Endothelial cell of umbilical vein (primary cell): ENCODE results near the gene ITSN1. TPM values are rescaled to one million over a fixed set of nuclear protein-coding genes. Genes with fewer than 3 reads are reported as not detected.

Experiments used
- BruUV-seq: library from RNA; stranded (reverse); fragments of 400-500 nt; replicated peaks from 2 replicates; lab custom pipeline; 2021; lab: Mats Ljungman, UMichigan
- CTCF ChIA-PET: fragments of 300-600, 350-600 bp; sonication (Branson Sonifier 250); formaldehyde crosslinking; loops from one replicate; lab custom pipeline; 2021; ENCODE audit warnings: antibody characterized with exemption, inconsistent platforms; lab: Charles Lee
- POLR2A ChIA-PET: fragments of 300-600, 350-600 bp; sonication (Branson Sonifier 250); formaldehyde crosslinking; loops from one replicate; lab custom pipeline; 2021; ENCODE audit warnings: antibody characterized with exemption, inconsistent platforms; lab: Charles Lee
- DNase-seq: peaks from one replicate; pipeline ENCODE4 v3.0.0-alpha.2; 2011; ENCODE audit warnings: low read depth, low spot score
- FAIRE-seq: peaks from 2 replicates; lab custom pipeline; 2011; peaks lifted over from hg19 to GRCh38; lab: Jason Lieb, UNC
- H2AFZ ChIP-seq: 2 replicates; pipeline ENCODE4 v1.6.0; 2012; ENCODE audit warnings: low read depth, low read length, control low read depth, inconsistent platforms
- H3K27ac ChIP-seq: 2 replicates; pipeline ENCODE4 v1.5.1; 2011; ENCODE audit warnings: low read depth, mild to moderate bottlenecking, control low read depth, low read length, moderate library complexity; ENCODE audit not compliant: insufficient read depth
- H3K27me3 ChIP-seq, 2 experiments: 2 replicates each; pipeline versions ENCODE4 v1.6.0 to v1.6.1; 2011; ENCODE audit warnings: low read length in 2 of 2, mixed read lengths in 1 of 2; ENCODE audit not compliant: control insufficient read depth in 2 of 2, insufficient read depth in 2 of 2
- H3K36me3 ChIP-seq, 2 experiments: 2 replicates in 1 of 2; 3 replicates in 1 of 2; pipeline ENCODE4 v1.5.1; 2011; ENCODE audit warnings: low read length in 2 of 2, mild to moderate bottlenecking in 1 of 2, moderate library complexity in 1 of 2; ENCODE audit not compliant: control insufficient read depth in 2 of 2, insufficient read depth in 2 of 2; ENCODE audit errors: extremely low read depth in 1 of 2
- H3K4me1 ChIP-seq: 3 replicates; pipeline ENCODE4 v1.5.1; 2011; ENCODE audit warnings: mild to moderate bottlenecking, low read length; ENCODE audit not compliant: control insufficient read depth, insufficient read depth; ENCODE audit errors: extremely low read depth
- H3K4me2 ChIP-seq: 2 replicates; pipeline ENCODE4 v1.6.1; 2011; ENCODE audit warnings: low read length, control low read depth, mixed read lengths; ENCODE audit not compliant: insufficient read depth
- H3K4me3 ChIP-seq, 3 experiments: fragments of 200-600 bp in 1 of 3; sonication (generic), shearing (Covaris generic) in 1 of 3; replicated peaks in 1 of 3; 2 replicates each; pipeline ENCODE4 v1.5.1; 2011 to 2016; ENCODE audit warnings: control low read depth in 3 of 3, low read length in 3 of 3, mild to moderate bottlenecking in 2 of 3, inconsistent platforms in 1 of 3, low read depth in 1 of 3, moderate library complexity in 1 of 3; ENCODE audit not compliant: insufficient read depth in 1 of 3
- H3K79me2 ChIP-seq: 2 replicates; pipeline ENCODE4 v1.6.0; 2012; ENCODE audit warnings: low read length, inconsistent platforms; ENCODE audit not compliant: control insufficient read depth, insufficient read depth
- H3K9ac ChIP-seq: replicated peaks from 2 replicates; pipeline ENCODE3; 2011; ENCODE audit warnings: low read length, control low read depth; ENCODE audit not compliant: insufficient read depth; ENCODE audit errors: extremely low read depth
- H3K9me1 ChIP-seq: replicated peaks from 3 replicates; pipeline ENCODE4 v1.6.0; 2011; ENCODE audit warnings: mild to moderate bottlenecking, low read length; ENCODE audit not compliant: control insufficient read depth, insufficient read depth; ENCODE audit errors: extremely low read depth
- H3K9me3 ChIP-seq: replicated peaks from 2 replicates; pipeline ENCODE4 v1.5.1; 2012; ENCODE audit warnings: low read length, inconsistent platforms; ENCODE audit not compliant: control insufficient read depth, insufficient read depth
- H4K20me1 ChIP-seq: replicated peaks from 2 replicates; pipeline ENCODE3; 2011; ENCODE audit warnings: mild to moderate bottlenecking, low read length; ENCODE audit not compliant: control insufficient read depth, insufficient read depth; ENCODE audit errors: extremely low read depth
- CTCF ChIP-seq, 2 donors: IDR thresholded peaks; 1 replicate in 1 of 2; 2 replicates in 1 of 2; pipeline ENCODE4 v1.5.1; 2011; ENCODE audit warnings: low read length in 2 of 2, mild to moderate bottlenecking in 2 of 2, moderate library complexity in 2 of 2, control low read depth in 1 of 2, inconsistent platforms in 1 of 2, low read depth in 1 of 2; ENCODE audit not compliant: insufficient read depth in 1 of 2; ENCODE audit errors: extremely low read depth in 1 of 2
- EZH2 ChIP-seq: IDR thresholded peaks from 2 replicates; pipeline ENCODE4 v1.6.1; 2012; ENCODE audit warnings: borderline replicate concordance, low read depth, mild to moderate bottlenecking, moderate library complexity, low read length, inconsistent platforms; ENCODE audit not compliant: severe bottlenecking
- FOS ChIP-seq: IDR thresholded peaks from 2 replicates; pipeline ENCODE4 v1.6.1; 2011; ENCODE audit warnings: mild to moderate bottlenecking, low read length, moderate library complexity, borderline replicate concordance; ENCODE audit not compliant: insufficient read depth
- JUN ChIP-seq: IDR thresholded peaks from 2 replicates; pipeline ENCODE4 v1.6.1; 2011; ENCODE audit warnings: borderline replicate concordance, low read depth; ENCODE audit not compliant: insufficient read length, insufficient read depth
- MYC ChIP-seq: IDR thresholded peaks from one replicate; pipeline ENCODE4 v1.6.1; 2011; ENCODE audit warnings: mild to moderate bottlenecking, low read depth, low read length
- POLR2AphosphoS5 ChIP-seq: IDR thresholded peaks from 2 replicates; pipeline ENCODE4 v1.6.1; 2012; ENCODE audit warnings: low read depth, mild to moderate bottlenecking, control low read depth, low read length, moderate library complexity; ENCODE audit not compliant: insufficient read depth
- dilution Hi-C: fragments of 300-500 bp; cut with MboI; formaldehyde crosslinking; loops from one replicate; pipeline ENCODE4 v1.15.0; 2019; ENCODE audit warnings: low sequenced_read_pairs; ENCODE audit not compliant: extremely low pct_ligation_motif_present
- intact Hi-C: fragments of 100-400 bp; cut with micrococcal nuclease; formaldehyde crosslinking; loops from one replicate; pipeline ENCODE4 v1.10.0; 2022
- polyA plus RNA-seq, 4 experiments: library from polyadenylated mRNA; depleted of rRNA in 3 of 4; stranded (reverse) in 3 of 4; unstranded in 1 of 4; fragments of >200 nt; gene quantifications; 2 replicates each; pipeline versions ENCODE4 v1.2.1 to v1.2.3, GENCODE V29; 2011 to 2012; ENCODE audit warnings: missing spikeins in 1 of 4
- total RNA-seq: library from RNA; stranded (reverse); gene quantifications from 2 replicates; pipeline ENCODE4 v1.2.3, GENCODE V29; 2021
- TF ChIP-seq, protein P1 (sequence below): IDR thresholded peaks from 2 replicates; pipeline ENCODE4 v1.6.1; 2011; ENCODE audit not compliant: insufficient read depth, insufficient read length

ITSN1 gene
- total and polyA plus RNA-seq, 2 donors (not counting 3 experiments of a cell fraction or from before 2014, with no cell fraction given): 72.2 to 86.8 TPM

DNA sequence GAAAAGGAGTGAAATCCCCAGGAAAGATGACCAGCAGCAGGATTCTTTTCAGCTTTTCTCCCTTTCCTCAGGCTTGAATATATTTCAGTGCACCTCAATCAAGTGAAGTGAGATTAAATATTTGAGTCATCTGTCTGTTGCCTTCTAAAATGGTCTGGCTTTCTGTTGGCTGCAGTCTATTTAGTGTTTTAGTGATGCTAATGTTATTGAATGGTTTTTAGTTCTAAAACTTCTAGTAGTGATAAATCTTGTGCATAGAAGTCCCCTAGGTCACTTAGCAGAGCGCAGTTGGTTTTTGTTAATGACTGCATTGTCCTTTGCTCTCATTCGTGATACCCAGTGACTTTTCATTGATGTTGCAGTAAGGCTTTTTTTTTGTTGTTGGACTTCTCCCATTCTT lies 53.5 kb downstream of the ITSN1 start:
- intact Hi-C loops: no loop called here
- Histone ChIP-seq H3K4me1 (peaks cover 12% of the 10 kb centered on the region), H3K4me2 (no peak overlapping the region), H2AFZ (no peak overlapping the region), H3K9me3 (no peaks in the 10 kb centered on the region), H4K20me1 (no peaks in the 10 kb centered on the region), H3K27me3 (no peaks in the 10 kb centered on the region), H3K79me2 (peaks cover 88% of the 10 kb centered on the region), H3K27ac (no peak overlapping the region), H3K36me3 (no peaks in the 10 kb centered on the region), H3K9me1 (no peaks in the 10 kb centered on the region), H3K4me3 (no peak overlapping the region), H3K9ac (no peak overlapping the region)
- dilution Hi-C loops: no loop called here
- FAIRE-seq (no peak), DNase-seq (no peak)
- POLR2A ChIA-PET: no interaction called here
- TF ChIP-seq CTCF (IDR thresholded peaks at IDR 0.05; ENCODE audit: extremely low read depth in 1 of 2, insufficient read depth in 1 of 2, low read depth in 1 of 2, low read length in 2 of 2): no peak
- TF ChIP-seq, protein P1, sequence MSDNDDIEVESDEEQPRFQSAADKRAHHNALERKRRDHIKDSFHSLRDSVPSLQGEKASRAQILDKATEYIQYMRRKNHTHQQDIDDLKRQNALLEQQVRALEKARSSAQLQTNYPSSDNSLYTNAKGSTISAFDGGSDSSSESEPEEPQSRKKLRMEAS: no peak
- TF ChIP-seq JUN: no peak
- no peak for TF ChIP-seq POLR2AphosphoS5
- no peak for TF ChIP-seq FOS
- no peak for TF ChIP-seq MYC
- TF ChIP-seq EZH2: no peak
- BruUV-seq: no TSS peak
- CTCF ChIA-PET: interaction anchor here (1.1 to 1.3 kb wide), 2 partner anchors 21 to 90 kb away, joined by 3 read pairs; no protein-coding TSS in a partner anchor
